ENCODE data around the gene FNDC3A.

Gene FNDC3A

GRCh38 chr13:49220856-49221589 lies 245.3 kb downstream of the FNDC3A start:
- peak; percentile 33 for DNase-seq

GRCh38 chr13:49221590-49221965 lies 245.9 kb downstream of the FNDC3A start:
- no peak for DNase-seq

GRCh38 chr13:49225223-49226042 lies 249.7 kb downstream of the FNDC3A start:
- no peak for DNase-seq

GRCh38 chr13:49226613-49227012 lies 250.9 kb downstream of the FNDC3A start:
- DNase-seq = no peak

- DNase-seq = no peak
Observed at GRCh38 chr13:49234741-49235140, 259.0 kb downstream of the FNDC3A start.

GRCh38 chr13:49235856-49236431 lies 260.2 kb downstream of the FNDC3A start:
- no peak for DNase-seq

GRCh38 chr13:49238621-49239020 lies 262.9 kb downstream of the FNDC3A start:
- DNase-seq = no peak

- DNase-seq = no peak
Observed at GRCh38 chr13:49240017-49240416, 264.3 kb downstream of the FNDC3A start.

- DNase-seq = no peak
Observed at GRCh38 chr13:49241296-49241695, 265.6 kb downstream of the FNDC3A start.

- no peak for DNase-seq
Observed at GRCh38 chr13:49245101-49245500, 269.4 kb downstream of the FNDC3A start.

- DNase-seq = no peak
Observed at GRCh38 chr13:49246850-49247642, 271.3 kb downstream of the FNDC3A start.

- DNase-seq = peak; percentile 99
Observed at GRCh38 chr13:49247643-49248621, 272.2 kb downstream of the FNDC3A start, which contains the start of gene CDADC1. TSS of gene CDADC1 (plus strand) at chr13:49247925. CDS start at chr13:49248038, 113 bp downstream.

GRCh38 chr13:49248622-49249002 lies 272.9 kb downstream of the FNDC3A start:
- no peak for DNase-seq

- no peak for DNase-seq
Observed at GRCh38 chr13:49251326-49251725, 275.6 kb downstream of the FNDC3A start.

- DNase-seq = no peak
Observed at GRCh38 chr13:49253310-49253709, 277.6 kb downstream of the FNDC3A start.

GRCh38 chr13:49254007-49254406 lies 278.3 kb downstream of the FNDC3A start:
- DNase-seq = no peak

GRCh38 chr13:49256841-49257240 lies 281.1 kb downstream of the FNDC3A start:
- no peak for DNase-seq

- DNase-seq = no peak
Observed at GRCh38 chr13:49258089-49258796, 282.5 kb downstream of the FNDC3A start.

Measured in femur (tissue), 1 donor.